ENCODE data around the gene MIP.
"Not testable (repeated sequence)": the region's sequence is repeated elsewhere in the genome, so short reads cannot be mapped to it uniquely, and the experiment has no call there.

MIP gene

GRCh38 chr12:56401612-56402011 lies 52.8 kb downstream of the MIP start:
- DNase-seq: not testable (repeated sequence)

- DNase-seq: not testable (repeated sequence)
Measured at GRCh38 chr12:56401125-56401524, 53.3 kb downstream of the MIP start.
